Large intestine (tissue), 3 donors: ENCODE results near the gene ZNF574. TPM values are rescaled to one million over a fixed set of nuclear protein-coding genes. Genes with fewer than 3 reads are reported as not detected.

Experiments
- DNase-seq, 2 donors: peaks; one replicate each; pipeline versions ENCODE4 v3.0.0 to v3.0.0-alpha.2; 2013
- H3K27ac ChIP-seq: one replicate; pipeline ENCODE4 v1.5.1; 2013; ENCODE audit warnings: low read length
- H3K27me3 ChIP-seq: 2 replicates; pipeline ENCODE4 v1.6.1; 2013; ENCODE audit warnings: low read length; ENCODE audit not compliant: control insufficient read depth, insufficient read depth
- H3K36me3 ChIP-seq: 2 replicates; pipeline ENCODE4 v1.6.1; 2013; ENCODE audit warnings: low read length; ENCODE audit not compliant: control insufficient read depth, insufficient read depth
- H3K4me1 ChIP-seq: one replicate; pipeline ENCODE4 v1.6.1; 2013; ENCODE audit warnings: low read length; ENCODE audit not compliant: control insufficient read depth, insufficient read depth
- H3K4me3 ChIP-seq: one replicate; pipeline ENCODE4 v1.5.1; 2013; ENCODE audit warnings: low read length
- H3K9me3 ChIP-seq: one replicate; pipeline ENCODE4 v1.6.1; 2013; ENCODE audit warnings: mild to moderate bottlenecking, low read depth, low read length, moderate library complexity; ENCODE audit not compliant: control insufficient read depth
- WGBS: methylation state at CpG from one replicate; pipeline ENCODE4 v1.1.5; 2013; ENCODE audit warnings: low lambda C conversion rate; ENCODE audit not compliant: insufficient coverage; 5-methylcytosine and 5-hydroxymethylcytosine counted together
- polyA plus RNA-seq: library from polyadenylated mRNA; unstranded; fragments of 120-200 nt; gene quantifications from one replicate; pipeline ENCODE4 v1.2.1, GENCODE V29; 2013

ZNF574 gene
- polyA plus RNA-seq, 1 donor: 15.1 TPM

- no CpG with 5 or more reads among the region's 7 CpGs for WGBS
- Histone ChIP-seq H3K36me3 (no peaks in the 10 kb centered on the region), H3K27ac (no peak overlapping the region)
These were observed 18.1 kb upstream of the ZNF574 start for GRCh38 chr19:42057846-42058245.

GRCh38 chr19:42059196-42059595, 16.8 kb upstream of the ZNF574 start:
- Histone ChIP-seq H3K36me3 (no peaks in the 10 kb centered on the region), H3K4me3 (no peak overlapping the region), H3K9me3 (no peaks in the 10 kb centered on the region), H3K27me3 (no peaks in the 10 kb centered on the region), H3K4me1 (no peaks in the 10 kb centered on the region), H3K27ac (no peak overlapping the region)
- no peak for DNase-seq
- no CpG with 5 or more reads among the region's 13 CpGs for WGBS

More at GRCh38 chr19:42057846-42058245, 18.1 kb upstream of the ZNF574 start:
- Histone ChIP-seq H3K4me3 (no peak overlapping the region), H3K27me3 (no peaks in the 10 kb centered on the region), H3K4me1 (no peaks in the 10 kb centered on the region), H3K9me3 (no peaks in the 10 kb centered on the region)
- DNase-seq: no peak

- H3K9me3 ChIP-seq: no peaks in the 10 kb centered on the region
- H3K27me3 ChIP-seq: no peaks in the 10 kb centered on the region
- DNase-seq: no peak
- 100% methylated on average over 1 of the region's 3 CpGs for WGBS
- no peak overlapping the region for H3K27ac ChIP-seq
- no peaks in the 10 kb centered on the region for H3K4me1 ChIP-seq
- H3K36me3 ChIP-seq: no peaks in the 10 kb centered on the region
- H3K4me3 ChIP-seq: no peak overlapping the region
These were observed 15.8 kb upstream of the ZNF574 start for GRCh38 chr19:42060117-42060516.

- H3K4me3 ChIP-seq: no peak overlapping the region
- H3K27ac ChIP-seq: no peak overlapping the region
- no peak for DNase-seq
- no peaks in the 10 kb centered on the region for H3K36me3 ChIP-seq
- H3K4me1 ChIP-seq: no peaks in the 10 kb centered on the region
- 93% methylated on average over 6 of the region's 16 CpGs for WGBS
- peaks cover 12% of the 10 kb centered on the region for H3K27me3 ChIP-seq
- H3K9me3 ChIP-seq: no peaks in the 10 kb centered on the region
These were observed 13.6 kb upstream of the ZNF574 start for GRCh38 chr19:42062381-42062780.

- Histone ChIP-seq H3K27me3 (peaks cover 33% of the 10 kb centered on the region), H3K4me1 (no peaks in the 10 kb centered on the region), H3K27ac (no peak overlapping the region), H3K4me3 (no peak overlapping the region), H3K36me3 (no peaks in the 10 kb centered on the region), H3K9me3 (no peaks in the 10 kb centered on the region)
- no peak for DNase-seq
- no CpG with 5 or more reads among the region's 6 CpGs for whole genome bisulfite sequencing
These were observed 11.5 kb upstream of the ZNF574 start for GRCh38 chr19:42064432-42064831.

GRCh38 chr19:42065051-42065450, 10.9 kb upstream of the ZNF574 start:
- no peak overlapping the region for H3K27ac ChIP-seq
- no peak overlapping the region for H3K4me3 ChIP-seq
- no peaks in the 10 kb centered on the region for H3K9me3 ChIP-seq
- no peak for DNase-seq
- WGBS: no CpG with 5 or more reads among the region's 13 CpGs
- no peaks in the 10 kb centered on the region for H3K36me3 ChIP-seq
- no peaks in the 10 kb centered on the region for H3K4me1 ChIP-seq
- H3K27me3 ChIP-seq: peaks cover 39% of the 10 kb centered on the region

GRCh38 chr19:42065511-42065910, 10.5 kb upstream of the ZNF574 start:
- Histone ChIP-seq H3K27ac (no peak overlapping the region), H3K4me1 (no peaks in the 10 kb centered on the region), H3K4me3 (no peak overlapping the region), H3K27me3 (peaks cover 44% of the 10 kb centered on the region), H3K9me3 (no peaks in the 10 kb centered on the region), H3K36me3 (no peaks in the 10 kb centered on the region)
- DNase-seq: no peak
- no CpG with 5 or more reads among the region's 9 CpGs for WGBS

GRCh38 chr19:42066075-42066754, 9.8 kb upstream of the ZNF574 start:
- peaks cover 48% of the 10 kb centered on the region for H3K27me3 ChIP-seq
- WGBS: 75% methylated on average over 2 of the region's 9 CpGs
- DNase-seq: no peak

GRCh38 chr19:42067315-42067888, 8.6 kb upstream of the ZNF574 start:
- WGBS: no CpG with 5 or more reads among the region's 6 CpGs
- Histone ChIP-seq H3K4me1 (no peaks in the 10 kb centered on the region), H3K36me3 (no peaks in the 10 kb centered on the region), H3K27ac (no peak overlapping the region), H3K9me3 (no peaks in the 10 kb centered on the region), H3K27me3 (peaks cover 48% of the 10 kb centered on the region), H3K4me3 (no peak overlapping the region)
- DNase-seq: no peak

More at GRCh38 chr19:42066075-42066754, 9.8 kb upstream of the ZNF574 start:
- no peaks in the 10 kb centered on the region for H3K9me3 ChIP-seq
- H3K27ac ChIP-seq: no peak overlapping the region
- no peaks in the 10 kb centered on the region for H3K4me1 ChIP-seq
- no peak overlapping the region for H3K4me3 ChIP-seq
- no peaks in the 10 kb centered on the region for H3K36me3 ChIP-seq

GRCh38 chr19:42068361-42068755, 7.6 kb upstream of the ZNF574 start:
- H3K27me3 ChIP-seq: peaks cover 48% of the 10 kb centered on the region
- DNase-seq: no peak
- no peak overlapping the region for H3K27ac ChIP-seq
- 48% methylated on average over 2 of the region's 8 CpGs for WGBS
- H3K4me3 ChIP-seq: no peak overlapping the region
- H3K36me3 ChIP-seq: no peaks in the 10 kb centered on the region
- no peaks in the 10 kb centered on the region for H3K4me1 ChIP-seq
- H3K9me3 ChIP-seq: no peaks in the 10 kb centered on the region
